K562 (cell line): ENCODE measurements around the gene GMEB2. TPM values are rescaled to one million over a fixed set of nuclear protein-coding genes. Genes with fewer than 3 reads are reported as not detected.
A peak's percentile ranks its signal among the peaks of the same experiment; 100 is the strongest.

Source experiments
- CBFA2T3 ChIP-seq: fragments of 450-650 bp; IDR thresholded peaks from 2 replicates; pipeline ENCODE4 v1.6.1; 2017
- CBX5 ChIP-seq: IDR thresholded peaks from 2 replicates; pipeline ENCODE4 v1.6.1; 2014; ENCODE audit warnings: low read depth, borderline replicate concordance
- DACH1 ChIP-seq: fragments of 450-650 bp; IDR thresholded peaks from 2 replicates; pipeline ENCODE4 v1.6.1; 2018; ENCODE audit not compliant: partially characterized antibody
- E2F3 ChIP-seq: fragments of 250-450 bp; sonication (Bioruptor Pico); IDR thresholded peaks from 2 replicates; pipeline ENCODE4 v1.4.0; 2020; ENCODE audit warnings: mild to moderate bottlenecking
- GABPB1 ChIP-seq: sonication (generic); formaldehyde crosslinking; IDR thresholded peaks from 2 replicates; pipeline ENCODE4 v1.8.0; 2022; ENCODE audit warnings: mild to moderate bottlenecking, missing genetic modification reagents
- GTF2A2 ChIP-seq: IDR thresholded peaks from 2 replicates; pipeline ENCODE4 v1.6.1; 2016; ENCODE audit warnings: mild to moderate bottlenecking, missing genetic modification characterization, missing compliant biosample characterization
- NFXL1 ChIP-seq: fragments of 450-650 bp; formaldehyde crosslinking; IDR thresholded peaks from 2 replicates; pipeline ENCODE4 v1.4.0; 2021; ENCODE audit warnings: mild to moderate bottlenecking
- RAD51 ChIP-seq: fragments of 450-650 bp; IDR thresholded peaks from 2 replicates; pipeline ENCODE4 v1.7.1; 2016; ENCODE audit warnings: low read depth, mild to moderate bottlenecking, borderline replicate concordance
- SMARCE1 ChIP-seq: fragments of 450-650 bp; IDR thresholded peaks from 2 replicates; pipeline ENCODE4 v1.7.1; 2016; ENCODE audit warnings: mild to moderate bottlenecking
- SOX6 ChIP-seq: fragments of 450-650 bp; IDR thresholded peaks from 2 replicates; pipeline ENCODE4 v1.6.1; 2014; ENCODE audit warnings: mild to moderate bottlenecking
- TFAM ChIP-seq: fragments of 250-450 bp; sonication (Bioruptor Pico); conservative IDR thresholded peaks from 2 replicates; pipeline ENCODE4 v1.5.0; 2021; ENCODE audit warnings: mild to moderate bottlenecking, moderate library complexity
- THRAP3 ChIP-seq: fragments of 450-650 bp; IDR thresholded peaks from 2 replicates; pipeline ENCODE4 v1.6.1; 2016; ENCODE audit warnings: mild to moderate bottlenecking, inconsistent platforms, borderline replicate concordance
- TSHZ1 ChIP-seq: fragments of 250-450 bp; sonication (Bioruptor Pico); IDR thresholded peaks from 2 replicates; pipeline ENCODE4 v1.4.0; 2020; ENCODE audit warnings: mild to moderate bottlenecking, moderate library complexity
- ZNF134 ChIP-seq: fragments of 250-450 bp; sonication (Bioruptor Pico); conservative IDR thresholded peaks from 2 replicates; pipeline ENCODE4 v1.4.0; 2020
- ZNF695 ChIP-seq: fragments of 450-650 bp; formaldehyde crosslinking; IDR thresholded peaks from 2 replicates; pipeline ENCODE4 v1.4.0; 2020; ENCODE audit warnings: mild to moderate bottlenecking, moderate library complexity
- ZNF766 ChIP-seq: fragments of 200-800 bp; sonication (Bioruptor generic); conservative IDR thresholded peaks from 2 replicates; pipeline ENCODE4 v1.6.1; 2016; ENCODE audit warnings: missing genetic modification characterization, missing compliant biosample characterization
- ZNF780A ChIP-seq: fragments of 250-450 bp; sonication (Bioruptor Pico); IDR thresholded peaks from 2 replicates; pipeline ENCODE4 v1.5.0; 2021; ENCODE audit warnings: mild to moderate bottlenecking
- polyA plus RNA-seq, 8 experiments: library from polyadenylated mRNA; depleted of rRNA in 4 of 8; stranded (reverse) in 5 of 8; unstranded in 3 of 8; fragments of >200 nt; fragmentation: Nextera tagmentation in 2 of 8; fragmentation: Illumina TruSeq in 1 of 8; extraction: Ambion mirVana in 2 of 8; extraction: Trizol in 1 of 8; gene quantifications; 2 replicates each; pipeline versions ENCODE4 v1.2.1 to v1.2.3, GENCODE V29; 2011 to 2014; ENCODE audit warnings: inconsistent platforms in 1 of 8, missing spikeins in 1 of 8
- total RNA-seq, 7 experiments: library from RNA; depleted of rRNA in 6 of 7; stranded (reverse); fragments of >200 nt in 6 of 7; fragmentation: Illumina TruSeq in 2 of 7; extraction: Trizol in 2 of 7; gene quantifications; 2 replicates each; pipeline versions ENCODE4 v1.2.1 to v1.2.3, GENCODE V29; 2011 to 2021; ENCODE audit warnings: low replicate concordance in 1 of 7
- TF ChIP-seq, protein P1 (sequence below): fragments of 250-450 bp; sonication (Bioruptor Pico); IDR thresholded peaks from 2 replicates; pipeline ENCODE4 v1.6.1; 2021; ENCODE audit warnings: mild to moderate bottlenecking
- TF ChIP-seq, protein P2 (sequence below): fragments of 450-650 bp; formaldehyde crosslinking; IDR thresholded peaks from 2 replicates; pipeline ENCODE4 v1.4.0; 2020; ENCODE audit warnings: mild to moderate bottlenecking, moderate library complexity
- TF ChIP-seq, protein P3 (sequence below): sonication (generic); formaldehyde crosslinking; IDR thresholded peaks from 2 replicates; pipeline ENCODE4 v1.8.1; 2023; ENCODE audit warnings: mild to moderate bottlenecking, missing genetic modification reagents

GMEB2 gene
- total and polyA plus RNA-seq, 9 of the 15 experiments (the other 6 are each of a cell fraction or from before 2014, with no cell fraction given) = 0.03 to 13.9 (median 6.3) TPM

DNA sequence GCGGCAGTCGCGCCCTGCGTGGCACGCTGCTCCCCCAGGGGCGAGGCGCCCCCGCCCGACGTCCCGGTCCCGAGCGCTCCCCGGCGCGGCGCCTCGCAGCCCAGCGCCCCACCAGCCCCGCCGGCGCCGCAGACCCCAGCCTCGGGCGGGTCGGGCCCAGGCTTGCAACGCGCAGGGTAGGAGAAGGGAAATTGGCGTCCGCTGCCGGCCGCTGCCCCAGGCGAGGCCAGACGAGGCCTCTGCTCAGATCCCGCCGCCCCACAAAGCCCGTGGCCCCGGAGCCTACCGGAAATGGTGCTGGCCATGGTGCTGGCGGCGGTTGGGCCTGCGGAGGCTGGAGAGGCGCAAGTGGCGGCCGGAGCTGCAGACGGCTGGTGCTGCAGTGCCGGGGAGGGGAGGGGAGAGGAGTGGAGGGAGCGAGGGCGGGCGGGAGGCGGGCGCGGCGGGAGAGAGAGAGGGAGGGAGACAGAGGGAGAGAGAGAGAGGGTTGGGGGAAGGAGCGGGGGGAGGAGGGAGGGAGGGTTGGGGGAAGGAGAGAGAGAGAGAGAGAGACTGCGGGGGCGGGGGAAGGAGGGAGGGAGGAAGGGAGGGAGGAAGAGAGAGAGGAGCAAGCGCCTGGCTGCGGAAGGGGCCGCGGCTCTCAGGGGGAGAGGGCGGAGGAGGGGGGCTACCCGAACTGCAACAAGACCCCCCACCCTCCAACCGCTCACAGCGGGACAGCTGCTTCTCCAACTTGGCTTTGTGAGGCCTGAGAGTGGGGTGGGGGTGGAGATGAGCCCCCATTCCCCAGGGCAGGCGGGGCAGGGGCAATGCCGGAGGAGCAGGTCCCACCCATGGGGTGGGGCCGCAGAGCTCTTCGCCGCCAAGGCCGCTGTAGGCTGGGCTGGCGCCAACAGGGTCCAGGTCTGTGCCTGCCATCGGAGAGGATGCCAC, 26.4 kb upstream of the GMEB2 start, which contains the start of gene STMN3 (continued):
- TF ChIP-seq DACH1 (no peak), THRAP3 (no peak), ZNF134 (CRISPR knock-in tag) (no peak), GTF2A2 (tag) (no peak), GABPB1 (peak; percentile 92), ZNF695 (CRISPR knock-in tag) (no peak), SOX6 (no peak), ZNF780A (no peak), NFXL1 (CRISPR knock-in tag) (no peak), TSHZ1 (CRISPR knock-in tag) (no peak), TFAM (CRISPR knock-in tag) (no peak), CBFA2T3 (no peak), SMARCE1 (no peak), CBX5 (0 out of 2 replicates have a peak, but pooled peaks have one; percentile 38), E2F3 (CRISPR knock-in tag) (no peak; the same call in 1 of the 2 replicates), RAD51 (no peak), ZNF766 (CRISPR knock-in tag) (peak; percentile 83)
- TF ChIP-seq, protein P1, sequence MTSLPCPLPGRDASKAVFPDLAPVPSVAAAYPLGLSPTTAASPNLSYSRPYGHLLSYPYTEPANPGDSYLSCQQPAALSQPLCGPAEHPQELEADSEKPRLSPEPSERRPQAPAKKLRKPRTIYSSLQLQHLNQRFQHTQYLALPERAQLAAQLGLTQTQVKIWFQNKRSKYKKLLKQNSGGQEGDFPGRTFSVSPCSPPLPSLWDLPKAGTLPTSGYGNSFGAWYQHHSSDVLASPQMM (CRISPR knock-in tag) = no peak
- TF ChIP-seq, protein P2, sequence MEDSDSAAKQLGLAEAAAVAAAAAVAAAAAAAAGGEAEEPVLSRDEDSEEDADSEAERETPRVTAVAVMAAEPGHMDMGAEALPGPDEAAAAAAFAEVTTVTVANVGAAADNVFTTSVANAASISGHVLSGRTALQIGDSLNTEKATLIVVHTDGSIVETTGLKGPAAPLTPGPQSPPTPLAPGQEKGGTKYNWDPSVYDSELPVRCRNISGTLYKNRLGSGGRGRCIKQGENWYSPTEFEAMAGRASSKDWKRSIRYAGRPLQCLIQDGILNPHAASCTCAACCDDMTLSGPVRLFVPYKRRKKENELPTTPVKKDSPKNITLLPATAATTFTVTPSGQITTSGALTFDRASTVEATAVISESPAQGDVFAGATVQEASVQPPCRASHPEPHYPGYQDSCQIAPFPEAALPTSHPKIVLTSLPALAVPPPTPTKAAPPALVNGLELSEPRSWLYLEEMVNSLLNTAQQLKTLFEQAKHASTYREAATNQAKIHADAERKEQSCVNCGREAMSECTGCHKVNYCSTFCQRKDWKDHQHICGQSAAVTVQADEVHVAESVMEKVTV = no peak; the same call in 1 of the 2 replicates
- TF ChIP-seq, protein P3, sequence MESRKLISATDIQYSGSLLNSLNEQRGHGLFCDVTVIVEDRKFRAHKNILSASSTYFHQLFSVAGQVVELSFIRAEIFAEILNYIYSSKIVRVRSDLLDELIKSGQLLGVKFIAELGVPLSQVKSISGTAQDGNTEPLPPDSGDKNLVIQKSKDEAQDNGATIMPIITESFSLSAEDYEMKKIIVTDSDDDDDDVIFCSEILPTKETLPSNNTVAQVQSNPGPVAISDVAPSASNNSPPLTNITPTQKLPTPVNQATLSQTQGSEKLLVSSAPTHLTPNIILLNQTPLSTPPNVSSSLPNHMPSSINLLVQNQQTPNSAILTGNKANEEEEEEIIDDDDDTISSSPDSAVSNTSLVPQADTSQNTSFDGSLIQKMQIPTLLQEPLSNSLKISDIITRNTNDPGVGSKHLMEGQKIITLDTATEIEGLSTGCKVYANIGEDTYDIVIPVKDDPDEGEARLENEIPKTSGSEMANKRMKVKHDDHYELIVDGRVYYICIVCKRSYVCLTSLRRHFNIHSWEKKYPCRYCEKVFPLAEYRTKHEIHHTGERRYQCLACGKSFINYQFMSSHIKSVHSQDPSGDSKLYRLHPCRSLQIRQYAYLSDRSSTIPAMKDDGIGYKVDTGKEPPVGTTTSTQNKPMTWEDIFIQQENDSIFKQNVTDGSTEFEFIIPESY = peak; percentile 58; the same call in 1 of the 2 replicates
